ENCODE data around the gene PYHIN1.
"Not testable (repeated sequence)": the region's sequence is repeated elsewhere in the genome, so short reads cannot be mapped to it uniquely, and the experiment has no call there.

PYHIN1 gene

GRCh38 chr1:158983235-158983634 is 51.9 kb downstream of the PYHIN1 start:
- DNase-seq (ENCODE audit: low spot score) = no peak

GRCh38 chr1:158984386-158984785 is 53.0 kb downstream of the PYHIN1 start:
- DNase-seq (ENCODE audit: low spot score) = no peak

- no peak for DNase-seq (ENCODE audit: low spot score)
Measured at GRCh38 chr1:158989424-158989823, 58.1 kb downstream of the PYHIN1 start.

- DNase-seq (ENCODE audit: low spot score) = no peak
Measured at GRCh38 chr1:158992787-158993312, 61.5 kb downstream of the PYHIN1 start.

GRCh38 chr1:158996998-158997397 is 65.6 kb downstream of the PYHIN1 start:
- DNase-seq (ENCODE audit: low spot score) = no peak

- no peak for DNase-seq (ENCODE audit: low spot score)
Measured at GRCh38 chr1:158998037-158998780, 66.9 kb downstream of the PYHIN1 start.

GRCh38 chr1:158998781-158999161 is 67.4 kb downstream of the PYHIN1 start:
- peak; percentile 68 for DNase-seq (ENCODE audit: low spot score)

GRCh38 chr1:158999316-159000069 is 68.1 kb downstream of the PYHIN1 start:
- DNase-seq (ENCODE audit: low spot score) = no peak

GRCh38 chr1:159000070-159000409 is 68.7 kb downstream of the PYHIN1 start:
- no peak for DNase-seq (ENCODE audit: low spot score)

- DNase-seq (ENCODE audit: low spot score) = peak; percentile 90
Measured at GRCh38 chr1:159000625-159001024, 69.3 kb downstream of the PYHIN1 start.

GRCh38 chr1:159005161-159005560 is 73.8 kb downstream of the PYHIN1 start:
- DNase-seq (ENCODE audit: low spot score) = no peak

GRCh38 chr1:159005676-159006075 is 74.3 kb downstream of the PYHIN1 start:
- DNase-seq (ENCODE audit: low spot score) = no peak

GRCh38 chr1:159006210-159006807 is 75.0 kb downstream of the PYHIN1 start:
- not testable (repeated sequence) for DNase-seq (ENCODE audit: low spot score)

GRCh38 chr1:159007726-159008125 is 76.4 kb downstream of the PYHIN1 start:
- DNase-seq (ENCODE audit: low spot score) = no peak

- DNase-seq (ENCODE audit: low spot score) = no peak
Measured at GRCh38 chr1:159008744-159009188, 77.4 kb downstream of the PYHIN1 start.

GRCh38 chr1:159009287-159009686 is 77.9 kb downstream of the PYHIN1 start:
- DNase-seq (ENCODE audit: low spot score) = no peak

GRCh38 chr1:159009704-159010361 is 78.5 kb downstream of the PYHIN1 start, which contains the start of gene IFI16:
TSS of gene IFI16 (plus strand) at chr1:159009907. CDS start at chr1:159014681, 4,774 bp downstream.
- DNase-seq (ENCODE audit: low spot score) = peak; percentile 97

- no peak for DNase-seq (ENCODE audit: low spot score)
Measured at GRCh38 chr1:159010391-159010790, 79.0 kb downstream of the PYHIN1 start.

- DNase-seq (ENCODE audit: low spot score) = peak; percentile 54
Measured at GRCh38 chr1:159011001-159011400, 79.6 kb downstream of the PYHIN1 start.

- peak; percentile 57 for DNase-seq (ENCODE audit: low spot score)
Measured at GRCh38 chr1:159011751-159012150, 80.4 kb downstream of the PYHIN1 start.

GRCh38 chr1:159012495-159012894 is 81.1 kb downstream of the PYHIN1 start:
- peak; percentile 96 for DNase-seq (ENCODE audit: low spot score)

- peak; percentile 58 for DNase-seq (ENCODE audit: low spot score)
Measured at GRCh38 chr1:159014003-159014571, 82.7 kb downstream of the PYHIN1 start.

Measured in RKO (cell line).